Natural killer cell treated with Interleukin-12 subunit alpha and Interleukin-12 subunit beta and Interleukin-15 and Interleukin-18, amount 100 ng/mL, for 72 hours (primary cell): ENCODE results near the gene CCDC92. TPM values are rescaled to one million over a fixed set of nuclear protein-coding genes. Genes with fewer than 3 reads are reported as not detected.

Source experiments
- ATAC-seq, 2 donors: fragments of 150-1000 bp; cut with Tn5 transposase in 1 of 2; sonication (Bioruptor Pico), chemical (Tn5 transposase) in 1 of 2; 2 replicates each; pipeline ENCODE4 v1.10.0; 2021
- DNase-seq: peaks from one replicate; pipeline ENCODE4 v3.0.0; 2022; ENCODE audit warnings: low spot score
- H3K27ac Mint-ChIP-seq, 2 donors: 1 replicate in 1 of 2; 2 replicates in 1 of 2; pipeline ENCODE4 v1.8.0; 2022; ENCODE audit warnings: mixed read lengths in 2 of 2, mild to moderate bottlenecking in 1 of 2, moderate library complexity in 1 of 2
- H3K27me3 Mint-ChIP-seq, 2 donors: 1 replicate in 1 of 2; 2 replicates in 1 of 2; pipeline ENCODE4 v1.8.0; 2022; ENCODE audit warnings: mixed read lengths in 2 of 2
- H3K36me3 Mint-ChIP-seq: one replicate; pipeline ENCODE4 v1.8.0; 2022; ENCODE audit warnings: mixed read lengths
- H3K4me1 Mint-ChIP-seq, 2 donors: 1 replicate in 1 of 2; 2 replicates in 1 of 2; pipeline ENCODE4 v1.8.0; 2022; ENCODE audit warnings: low read depth in 2 of 2, mixed read lengths in 2 of 2, mild to moderate bottlenecking in 1 of 2
- H3K4me3 Mint-ChIP-seq: one replicate; pipeline ENCODE4 v1.8.0; 2022; ENCODE audit warnings: mixed read lengths
- H3K9me3 Mint-ChIP-seq: 2 replicates; pipeline ENCODE4 v1.8.0; 2022; ENCODE audit warnings: mixed read lengths
- total RNA-seq, 2 donors: library from RNA; stranded (reverse); gene quantifications; one replicate each; pipeline ENCODE4 v1.2.3, GENCODE V29; 2022

CCDC92 gene
- total RNA-seq, 2 donors from 2014 or later, result 12.9 to 16.2 TPM

DNA sequence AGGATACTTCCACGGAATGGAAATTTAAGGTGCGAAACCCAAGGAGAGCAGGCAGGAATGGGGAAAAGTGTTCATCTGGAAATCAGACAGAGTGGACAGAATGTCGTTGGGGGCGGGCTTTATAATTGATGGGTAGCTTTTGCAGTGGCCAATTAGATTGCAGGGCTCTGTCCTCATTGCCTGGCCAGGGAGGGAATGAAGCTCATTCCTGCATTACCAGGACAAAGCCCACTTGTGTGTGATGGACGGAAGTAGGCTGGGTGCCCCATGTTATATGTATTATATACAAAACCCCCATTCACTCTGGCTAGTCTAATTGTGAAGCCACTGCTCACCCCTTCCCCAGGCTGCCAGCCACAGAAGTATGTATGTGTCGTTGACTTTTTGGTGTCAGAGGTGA is 23.9 kb upstream of the CCDC92 start:
- DNase-seq, result no peak

DNA sequence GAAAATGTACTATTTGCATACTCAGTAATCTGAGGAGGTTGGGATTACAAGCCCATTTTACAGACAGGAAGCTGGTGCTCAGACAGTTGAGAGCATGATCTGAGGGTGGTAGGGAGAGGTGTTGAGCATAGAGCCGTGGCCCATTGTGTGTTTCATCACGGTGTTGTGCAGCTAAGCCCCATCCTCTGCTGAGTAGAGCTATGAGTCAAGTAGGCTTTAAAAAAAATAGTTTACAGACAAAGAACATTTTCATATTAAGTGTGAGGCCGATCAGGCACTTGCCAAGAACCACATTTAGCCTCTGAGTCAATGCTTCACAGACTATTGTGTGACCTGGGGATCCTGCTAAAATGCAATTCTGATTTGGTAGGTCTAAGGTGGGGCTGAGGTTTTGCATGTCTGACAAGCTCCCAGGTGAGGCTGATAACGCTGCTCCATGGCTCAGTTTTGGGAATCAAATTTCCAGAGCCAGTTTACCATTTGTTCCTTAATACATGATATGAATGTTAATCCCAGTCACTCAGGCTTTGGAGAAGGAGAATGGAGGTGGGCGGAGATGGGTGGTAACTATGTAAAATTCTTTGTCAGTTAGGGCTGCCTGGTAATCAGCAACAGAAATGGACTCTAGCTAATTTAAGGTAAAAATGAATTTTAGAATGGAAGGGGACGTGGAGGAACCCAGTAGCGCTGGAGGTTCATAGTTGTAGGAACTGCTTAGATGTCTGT is 22.6 kb upstream of the CCDC92 start:
- ATAC-seq, result peak; percentile 92 to 97
- H3K27ac Mint-ChIP-seq, result peak overlapping the region; percentile 36 to 67
- DNase-seq, result peak; percentile 63
- H3K27me3 Mint-ChIP-seq, result no peaks in the 10 kb centered on the region
- H3K9me3 Mint-ChIP-seq, result no peaks in the 10 kb centered on the region
- peaks cover 5% of the 10 kb centered on the region for H3K36me3 Mint-ChIP-seq
- H3K4me3 Mint-ChIP-seq, result peak overlapping the region; percentile 59
- H3K4me1 Mint-ChIP-seq, result peaks cover 44 to 50% of the 10 kb centered on the region in 2 donors

More for the DNA sequence above, 23.9 kb upstream of the CCDC92 start:
- peak overlapping the region in 1 of 2 donors; percentile 67 for H3K27ac Mint-ChIP-seq
- peak overlapping the region; percentile 59 for H3K4me3 Mint-ChIP-seq
- H3K4me1 Mint-ChIP-seq, result peaks cover 34 to 44% of the 10 kb centered on the region in 2 donors
- no peaks in the 10 kb centered on the region for H3K9me3 Mint-ChIP-seq
- ATAC-seq, result no peak
- no peaks in the 10 kb centered on the region for H3K36me3 Mint-ChIP-seq
- no peaks in the 10 kb centered on the region for H3K27me3 Mint-ChIP-seq

DNA sequence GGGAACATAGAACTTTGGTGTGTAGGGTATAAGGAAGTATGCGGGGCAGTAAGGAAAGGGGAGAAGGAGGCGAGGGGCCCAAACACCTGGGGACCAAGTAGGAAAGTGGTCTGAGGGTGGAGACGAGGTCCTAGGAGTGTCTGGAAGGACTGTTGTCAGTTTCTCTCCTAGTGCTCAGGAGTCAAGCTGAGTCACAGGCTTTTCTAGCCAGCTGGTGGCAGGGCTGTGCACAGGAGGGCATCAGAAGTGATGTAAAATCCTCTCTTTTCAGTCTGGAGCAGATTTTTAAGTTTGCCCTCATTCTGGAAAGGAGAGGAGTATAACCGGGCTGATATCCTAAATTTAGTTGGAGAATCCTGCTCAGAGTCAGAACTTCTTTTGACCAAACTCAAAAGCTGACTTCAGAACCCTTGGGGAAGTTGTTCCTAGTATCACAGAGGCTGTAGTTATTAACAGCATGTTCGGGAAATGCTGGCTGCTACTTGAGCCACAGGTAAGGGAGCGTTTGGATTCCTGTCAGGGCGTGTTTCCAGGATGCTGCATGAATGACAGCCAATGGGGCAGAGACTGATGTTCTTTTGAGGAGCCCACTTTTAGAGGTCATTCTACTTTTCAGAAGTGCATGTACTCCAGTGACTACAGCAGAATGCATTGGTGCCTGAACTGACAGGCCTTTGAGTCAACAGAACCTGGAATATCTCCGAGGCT is 19.6 kb upstream of the CCDC92 start:
- Mint-ChIP-seq H3K27ac (no peak overlapping the region), H3K36me3 (peaks cover 21% of the 10 kb centered on the region), H3K9me3 (no peaks in the 10 kb centered on the region), H3K4me3 (no peak overlapping the region), H3K27me3 (no peaks in the 10 kb centered on the region), H3K4me1 (peaks cover 47 to 50% of the 10 kb centered on the region in 2 donors)
- DNase-seq (no peak), ATAC-seq (no peak)

GRCh38 chr12:123991372-123991951 is 18.8 kb upstream of the CCDC92 start:
- Mint-ChIP-seq H3K36me3 (peaks cover 21% of the 10 kb centered on the region), H3K27me3 (no peaks in the 10 kb centered on the region), H3K27ac (no peak overlapping the region), H3K4me3 (no peak overlapping the region), H3K4me1 (peaks cover 43 to 45% of the 10 kb centered on the region in 2 donors), H3K9me3 (no peaks in the 10 kb centered on the region)
- ATAC-seq (no peak), DNase-seq (no peak)

GRCh38 chr12:123990511-123990910 is 17.9 kb upstream of the CCDC92 start:
- peak overlapping the region in 1 of 2 donors; percentile 20 for H3K27ac Mint-ChIP-seq

GRCh38 chr12:123989753-123990152 is 17.1 kb upstream of the CCDC92 start:
- DNase-seq, result no peak
- ATAC-seq, result no peak
- Mint-ChIP-seq H3K36me3 (peaks cover 21% of the 10 kb centered on the region), H3K27ac (no peak overlapping the region), H3K4me1 (peaks cover 28 to 32% of the 10 kb centered on the region in 2 donors), H3K4me3 (no peak overlapping the region), H3K9me3 (no peaks in the 10 kb centered on the region), H3K27me3 (no peaks in the 10 kb centered on the region)

More at GRCh38 chr12:123990511-123990910, 17.9 kb upstream of the CCDC92 start:
- H3K4me3 Mint-ChIP-seq, result no peak overlapping the region
- ATAC-seq (no peak), DNase-seq (no peak)
- no peaks in the 10 kb centered on the region for H3K27me3 Mint-ChIP-seq
- H3K9me3 Mint-ChIP-seq, result no peaks in the 10 kb centered on the region
- H3K36me3 Mint-ChIP-seq, result peaks cover 21% of the 10 kb centered on the region
- peaks cover 33 to 38% of the 10 kb centered on the region in 2 donors for H3K4me1 Mint-ChIP-seq

GRCh38 chr12:123989168-123989567 is 16.5 kb upstream of the CCDC92 start:
- no peaks in the 10 kb centered on the region for H3K27me3 Mint-ChIP-seq
- peak overlapping the region in 1 of 2 donors; percentile 28 for H3K27ac Mint-ChIP-seq
- no peaks in the 10 kb centered on the region for H3K9me3 Mint-ChIP-seq
- DNase-seq (no peak), ATAC-seq (no peak)
- peaks cover 21% of the 10 kb centered on the region for H3K36me3 Mint-ChIP-seq
- peaks cover 26 to 32% of the 10 kb centered on the region in 2 donors for H3K4me1 Mint-ChIP-seq
- H3K4me3 Mint-ChIP-seq, result no peak overlapping the region

GRCh38 chr12:123987022-123987421 is 14.4 kb upstream of the CCDC92 start:
- H3K27me3 Mint-ChIP-seq, result no peaks in the 10 kb centered on the region
- peaks cover 30 to 34% of the 10 kb centered on the region in 2 donors for H3K4me1 Mint-ChIP-seq
- H3K27ac Mint-ChIP-seq, result no peak overlapping the region
- ATAC-seq, result no peak
- DNase-seq, result no peak
- H3K9me3 Mint-ChIP-seq, result no peaks in the 10 kb centered on the region
- H3K36me3 Mint-ChIP-seq, result peaks cover 21% of the 10 kb centered on the region
- no peak overlapping the region for H3K4me3 Mint-ChIP-seq

- peaks cover 21% of the 10 kb centered on the region for H3K36me3 Mint-ChIP-seq
- ATAC-seq (no peak), DNase-seq (no peak)
- no peak overlapping the region for H3K27ac Mint-ChIP-seq
- no peak overlapping the region for H3K4me3 Mint-ChIP-seq
- no peaks in the 10 kb centered on the region for H3K9me3 Mint-ChIP-seq
- no peaks in the 10 kb centered on the region for H3K27me3 Mint-ChIP-seq
- peaks cover 30 to 34% of the 10 kb centered on the region in 2 donors for H3K4me1 Mint-ChIP-seq
These were observed 13.8 kb upstream of the CCDC92 start for GRCh38 chr12:123986374-123986965.

DNA sequence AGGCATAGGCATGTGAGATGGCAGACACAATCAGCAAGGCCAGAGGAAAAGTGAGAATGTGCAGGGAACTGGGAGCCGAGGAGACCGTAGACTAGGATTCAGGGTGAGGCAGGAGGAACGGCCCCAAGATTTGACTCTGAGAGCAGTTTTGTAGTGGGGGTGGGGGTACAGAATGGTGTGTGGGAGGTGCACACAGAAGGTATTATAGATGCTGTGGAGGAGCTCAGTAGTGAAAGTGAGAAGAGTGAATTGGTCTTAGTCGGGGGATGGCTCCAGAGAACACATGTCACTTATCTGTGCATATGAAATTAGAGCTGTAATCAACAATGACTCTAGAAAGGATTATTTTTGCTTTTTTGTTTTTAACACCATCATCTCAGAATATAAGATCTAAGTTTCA is 12.3 kb upstream of the CCDC92 start:
- Mint-ChIP-seq H3K9me3 (no peaks in the 10 kb centered on the region), H3K27me3 (no peaks in the 10 kb centered on the region), H3K36me3 (peaks cover 16% of the 10 kb centered on the region), H3K4me3 (no peak overlapping the region), H3K27ac (no peak overlapping the region), H3K4me1 (peaks cover 21 to 34% of the 10 kb centered on the region in 2 donors)
- DNase-seq (no peak), ATAC-seq (no peak)

DNA sequence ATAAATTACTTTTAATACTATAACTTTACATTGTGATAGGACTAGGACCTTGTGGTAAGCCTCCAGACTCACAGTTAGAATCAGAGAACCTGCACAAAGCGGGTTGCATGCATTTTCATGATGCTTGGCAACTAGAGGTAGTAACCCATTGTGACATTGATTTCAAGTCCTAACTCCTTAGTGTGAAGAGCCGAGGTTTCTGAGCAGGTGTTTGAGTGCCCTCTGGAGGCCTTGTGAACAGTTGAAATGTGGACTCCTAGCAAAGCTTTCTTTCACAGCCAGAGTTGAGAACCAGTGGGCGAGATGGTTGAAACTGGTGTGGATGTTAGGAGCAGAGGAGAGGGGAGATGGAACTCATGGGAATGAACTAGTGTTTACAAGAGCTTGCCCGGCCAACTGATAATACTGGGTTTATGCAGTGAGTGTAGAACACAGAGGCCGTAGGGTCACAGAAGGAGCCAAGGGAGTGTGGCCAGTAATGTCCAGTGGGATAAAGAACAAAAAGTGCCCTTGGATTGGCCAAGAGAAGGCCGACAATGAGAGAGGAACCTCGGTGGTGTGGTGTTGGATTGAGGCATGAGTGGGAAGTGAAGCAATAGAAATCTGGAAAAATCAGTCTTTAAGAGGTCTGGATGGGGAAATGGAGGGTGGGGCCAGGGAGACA is 11.3 kb upstream of the CCDC92 start:
- H3K4me3 Mint-ChIP-seq, result no peak overlapping the region

DNA sequence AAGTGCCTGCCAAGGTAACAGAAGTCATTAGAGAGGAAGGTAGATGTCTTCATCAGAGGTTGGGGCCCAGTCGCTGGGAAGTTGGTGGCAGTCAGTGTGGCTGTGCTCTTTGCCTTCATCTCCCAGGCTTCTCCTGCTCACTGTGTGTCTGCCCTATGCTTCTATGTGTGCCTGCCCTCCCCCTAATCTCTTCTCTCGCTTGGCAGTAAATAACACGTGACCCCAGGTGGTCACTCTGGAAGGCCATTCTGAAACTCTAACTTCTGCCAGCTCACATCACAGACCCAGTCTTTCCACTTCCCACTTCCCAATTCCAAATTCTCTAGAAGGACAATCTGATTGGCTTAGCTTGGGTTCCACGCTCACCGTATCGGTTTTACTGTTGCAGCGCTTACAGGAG is 9.6 kb upstream of the CCDC92 start:
- Mint-ChIP-seq H3K4me1 (peaks cover 9 to 23% of the 10 kb centered on the region in 2 donors), H3K27ac (no peak overlapping the region), H3K27me3 (no peaks in the 10 kb centered on the region), H3K4me3 (no peak overlapping the region), H3K9me3 (no peaks in the 10 kb centered on the region), H3K36me3 (no peaks in the 10 kb centered on the region)
- ATAC-seq (no peak), DNase-seq (no peak)

More for the DNA sequence above, 11.3 kb upstream of the CCDC92 start:
- H3K4me1 Mint-ChIP-seq, result peaks cover 17 to 30% of the 10 kb centered on the region in 2 donors
- DNase-seq (no peak), ATAC-seq (peak; percentile 63 to 78)
- H3K27ac Mint-ChIP-seq, result no peak overlapping the region
- no peaks in the 10 kb centered on the region for H3K27me3 Mint-ChIP-seq
- no peaks in the 10 kb centered on the region for H3K9me3 Mint-ChIP-seq
- peaks cover 11% of the 10 kb centered on the region for H3K36me3 Mint-ChIP-seq

- H3K27ac Mint-ChIP-seq, result no peak overlapping the region
- H3K27me3 Mint-ChIP-seq, result no peaks in the 10 kb centered on the region
- ATAC-seq (no peak), DNase-seq (no peak)
- H3K4me1 Mint-ChIP-seq, result peaks cover 4 to 15% of the 10 kb centered on the region in 2 donors
- H3K4me3 Mint-ChIP-seq, result no peak overlapping the region
- peaks cover 7% of the 10 kb centered on the region for H3K36me3 Mint-ChIP-seq
- no peaks in the 10 kb centered on the region for H3K9me3 Mint-ChIP-seq
These were observed 6.9 kb upstream of the CCDC92 start for GRCh38 chr12:123979566-123979965.
